GM10266 (cell line): ENCODE data around the gene MMP13.
"Not testable (repeated sequence)": the region's sequence is repeated elsewhere in the genome, so short reads cannot be mapped to it uniquely, and the experiment has no call there.

Experiments used
- DNase-seq: peaks from one replicate; pipeline ENCODE4 v3.0.0; 2012; ENCODE audit errors: extremely low spot score
- TF ChIP-seq, protein P1 (sequence below): IDR thresholded peaks from 2 replicates; pipeline ENCODE4 v1.5.1; 2012; ENCODE audit warnings: mild to moderate bottlenecking, low read depth; ENCODE audit not compliant: control insufficient read depth, insufficient read depth; ENCODE audit errors: missing control alignments

MMP13 gene

DNA sequence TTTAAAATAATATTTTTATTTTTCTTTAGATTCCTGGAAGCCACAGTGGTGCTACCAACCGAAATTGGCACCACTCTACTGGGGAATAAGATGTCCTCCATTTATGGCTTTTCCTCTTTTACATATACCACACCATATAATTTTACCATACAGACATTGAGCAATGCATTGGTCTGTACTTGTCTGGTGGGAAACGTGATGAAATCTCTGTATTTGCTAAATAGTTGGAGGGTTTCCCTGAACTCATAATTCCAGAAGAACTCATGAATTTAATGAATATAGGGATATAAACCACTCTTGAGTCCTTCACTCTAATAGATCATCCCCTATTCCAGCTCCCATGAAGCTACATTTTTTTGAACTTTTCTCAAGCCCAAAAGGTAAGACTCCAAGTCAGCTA, 28.0 kb upstream of the MMP13 start:
- DNase-seq: no peak
- TF ChIP-seq, protein P1, sequence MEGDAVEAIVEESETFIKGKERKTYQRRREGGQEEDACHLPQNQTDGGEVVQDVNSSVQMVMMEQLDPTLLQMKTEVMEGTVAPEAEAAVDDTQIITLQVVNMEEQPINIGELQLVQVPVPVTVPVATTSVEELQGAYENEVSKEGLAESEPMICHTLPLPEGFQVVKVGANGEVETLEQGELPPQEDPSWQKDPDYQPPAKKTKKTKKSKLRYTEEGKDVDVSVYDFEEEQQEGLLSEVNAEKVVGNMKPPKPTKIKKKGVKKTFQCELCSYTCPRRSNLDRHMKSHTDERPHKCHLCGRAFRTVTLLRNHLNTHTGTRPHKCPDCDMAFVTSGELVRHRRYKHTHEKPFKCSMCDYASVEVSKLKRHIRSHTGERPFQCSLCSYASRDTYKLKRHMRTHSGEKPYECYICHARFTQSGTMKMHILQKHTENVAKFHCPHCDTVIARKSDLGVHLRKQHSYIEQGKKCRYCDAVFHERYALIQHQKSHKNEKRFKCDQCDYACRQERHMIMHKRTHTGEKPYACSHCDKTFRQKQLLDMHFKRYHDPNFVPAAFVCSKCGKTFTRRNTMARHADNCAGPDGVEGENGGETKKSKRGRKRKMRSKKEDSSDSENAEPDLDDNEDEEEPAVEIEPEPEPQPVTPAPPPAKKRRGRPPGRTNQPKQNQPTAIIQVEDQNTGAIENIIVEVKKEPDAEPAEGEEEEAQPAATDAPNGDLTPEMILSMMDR: no peak

DNA sequence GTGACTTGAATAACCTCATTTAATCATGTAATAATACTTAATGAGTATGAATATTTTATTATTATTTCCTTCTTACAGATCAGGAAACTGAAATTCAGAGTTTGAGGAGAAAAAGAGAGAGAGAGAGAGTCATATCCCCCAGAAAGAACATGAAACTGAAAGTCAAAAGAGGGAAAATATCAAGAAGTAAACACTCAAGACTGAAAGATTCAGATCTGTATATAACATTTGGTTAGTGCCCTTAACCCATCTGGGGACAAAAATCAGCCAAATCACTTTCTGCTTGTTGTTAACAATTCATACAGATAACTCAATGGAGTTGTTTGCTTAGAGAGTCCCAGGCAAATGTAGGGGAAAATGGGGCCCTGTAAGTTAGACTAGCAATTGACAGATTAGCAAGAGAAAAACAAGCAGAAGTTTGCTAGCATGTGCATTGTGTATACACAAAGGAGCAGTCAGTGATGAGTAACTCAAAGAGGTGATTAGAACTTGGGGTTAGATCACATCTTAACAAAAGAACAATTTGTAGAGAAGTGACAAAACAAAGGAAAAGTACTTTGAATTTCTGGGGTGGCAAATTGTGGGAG, 25.9 kb upstream of the MMP13 start:
- TF ChIP-seq, protein P1: no peak

DNA sequence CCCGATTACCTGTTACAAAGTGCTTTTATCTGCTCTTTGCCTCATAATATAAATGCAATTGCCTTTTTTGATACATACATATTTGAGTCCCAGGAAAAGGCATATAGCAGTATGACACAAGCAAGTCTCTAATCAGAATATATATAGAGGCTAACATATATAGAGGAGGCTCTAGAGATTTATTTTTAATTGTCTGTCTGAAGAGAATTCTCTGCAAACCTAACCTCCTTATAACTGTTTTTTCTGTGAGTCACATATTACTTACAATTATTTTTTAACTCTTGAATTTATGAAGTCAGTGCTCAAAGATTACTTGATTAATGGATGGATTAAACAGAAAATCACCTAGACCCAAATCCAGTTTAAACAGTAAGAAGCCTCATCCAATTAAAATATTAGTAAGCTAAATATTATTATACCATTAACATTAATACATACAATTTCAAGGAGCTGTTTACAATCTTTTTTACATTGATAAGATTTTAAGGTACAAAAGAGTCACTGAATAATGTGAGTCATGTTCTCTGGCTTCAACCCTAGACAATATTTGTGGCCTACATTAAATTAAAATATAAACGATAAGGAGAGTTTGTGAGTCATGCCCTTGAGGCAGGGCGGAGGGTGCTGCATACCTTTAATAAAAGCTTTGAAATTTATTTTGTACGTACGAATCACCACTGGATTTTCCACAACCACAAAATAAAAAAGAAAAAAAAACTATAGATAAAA, 19.2 kb upstream of the MMP13 start:
- DNase-seq: no peak
- TF ChIP-seq, protein P1: no peak

More for the DNA sequence above, 25.9 kb upstream of the MMP13 start:
- no peak for DNase-seq

DNA sequence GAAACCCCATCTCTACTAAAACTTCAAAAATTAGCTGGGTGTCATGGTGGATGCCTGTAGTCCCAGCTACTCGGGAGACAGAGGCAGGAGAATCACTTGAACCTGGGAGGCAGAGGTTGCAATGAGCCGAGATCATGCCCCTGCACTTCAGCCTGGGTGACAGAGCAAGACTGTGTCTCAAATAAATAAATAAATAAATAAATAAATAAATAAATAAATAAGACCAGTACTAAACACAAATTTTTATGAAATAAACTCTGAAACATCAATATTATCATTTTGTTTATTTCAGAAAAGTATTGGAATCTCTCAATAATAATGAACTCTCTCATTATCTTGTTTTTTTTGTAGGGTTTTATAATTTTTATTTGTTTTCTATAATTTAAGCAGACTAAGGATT, 18.2 kb upstream of the MMP13 start:
- not testable (repeated sequence) for DNase-seq

DNA sequence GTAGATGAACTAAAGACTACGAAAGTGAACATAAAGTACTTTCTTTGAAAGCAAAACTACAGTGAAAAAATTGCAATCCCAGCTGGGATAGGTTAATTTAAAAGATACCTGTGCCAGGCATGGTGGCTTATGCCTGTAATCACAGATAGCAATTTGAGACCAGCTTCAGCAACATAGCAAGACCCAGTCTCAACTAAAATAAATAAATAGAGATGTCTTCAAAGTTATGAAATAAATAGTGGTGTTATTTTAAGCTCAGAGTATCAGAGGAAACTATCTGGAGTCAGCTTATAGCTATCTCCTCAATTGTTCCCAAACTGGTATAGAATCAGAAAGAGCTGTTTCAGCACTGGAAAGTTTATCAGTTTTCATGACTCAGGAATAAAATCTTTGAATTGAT, 17.3 kb upstream of the MMP13 start:
- TF ChIP-seq, protein P1: no peak
- DNase-seq: no peak

DNA sequence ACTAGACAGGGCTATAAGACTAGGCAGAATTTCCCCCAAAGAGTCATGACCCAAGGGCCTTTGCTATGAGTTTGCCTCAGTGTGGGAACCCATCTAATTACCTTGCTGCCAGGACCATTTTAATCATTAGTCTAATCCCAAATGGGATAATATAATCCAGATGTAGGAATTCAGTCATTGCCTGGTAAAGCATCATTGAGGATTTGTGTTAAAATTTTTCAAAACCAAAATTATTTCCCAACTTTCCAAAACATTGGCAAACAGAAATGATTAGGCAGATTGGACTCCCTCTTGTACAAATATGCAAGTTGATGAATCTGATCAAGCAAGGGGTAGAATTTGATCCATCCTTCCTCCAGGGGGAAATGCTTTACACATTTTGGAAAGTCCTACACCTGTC, 16.2 kb upstream of the MMP13 start:
- DNase-seq: no peak
- TF ChIP-seq, protein P1: no peak

DNA sequence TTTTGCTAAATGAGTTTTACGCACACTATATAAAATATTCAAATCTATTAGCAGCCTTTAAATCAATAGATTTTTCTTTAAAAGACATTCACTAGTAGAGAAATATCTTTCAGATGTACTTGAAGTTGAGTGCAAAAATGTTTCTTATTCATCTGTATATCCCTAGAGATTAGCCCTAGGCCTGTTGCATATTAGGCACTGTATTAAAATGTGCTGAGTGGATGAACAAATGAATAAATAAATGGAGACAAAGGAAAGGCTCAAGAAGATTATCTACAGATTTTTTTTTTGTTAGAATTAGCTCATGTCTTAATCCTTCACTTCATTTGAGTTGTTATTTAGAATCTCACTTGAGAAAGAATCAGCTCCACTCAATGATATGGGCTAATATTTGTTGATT, 12.0 kb upstream of the MMP13 start:
- TF ChIP-seq, protein P1: no peak
- DNase-seq: no peak

DNA sequence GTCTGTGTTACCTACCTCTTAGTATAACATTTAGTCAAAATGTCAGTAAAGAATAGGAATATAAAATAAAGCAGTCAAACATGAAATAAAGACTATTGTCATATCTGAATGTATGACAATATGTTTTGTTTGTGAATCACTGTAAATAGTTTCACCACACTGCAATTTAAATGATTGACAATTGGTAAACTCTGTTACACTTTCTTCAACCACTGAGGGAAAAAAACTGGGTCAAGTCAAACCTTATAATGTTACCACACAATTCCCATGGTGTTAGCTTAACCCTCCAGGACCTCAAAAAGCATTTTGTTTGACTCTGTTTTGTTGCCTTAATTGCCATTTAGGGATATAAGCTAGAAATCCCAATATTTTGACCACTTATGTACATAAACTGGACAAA, 10.5 kb upstream of the MMP13 start:
- DNase-seq: no peak
- TF ChIP-seq, protein P1: no peak
